ENCODE data around the gene RAB23. TPM values are rescaled to one million over a fixed set of nuclear protein-coding genes. Genes with fewer than 3 reads are reported as not detected.

Gene RAB23
- total and polyA plus RNA-seq, 2 donors (not counting 3 experiments of a cell fraction or from before 2014, with no cell fraction given) = 3.4 to 9.4 TPM

DNA sequence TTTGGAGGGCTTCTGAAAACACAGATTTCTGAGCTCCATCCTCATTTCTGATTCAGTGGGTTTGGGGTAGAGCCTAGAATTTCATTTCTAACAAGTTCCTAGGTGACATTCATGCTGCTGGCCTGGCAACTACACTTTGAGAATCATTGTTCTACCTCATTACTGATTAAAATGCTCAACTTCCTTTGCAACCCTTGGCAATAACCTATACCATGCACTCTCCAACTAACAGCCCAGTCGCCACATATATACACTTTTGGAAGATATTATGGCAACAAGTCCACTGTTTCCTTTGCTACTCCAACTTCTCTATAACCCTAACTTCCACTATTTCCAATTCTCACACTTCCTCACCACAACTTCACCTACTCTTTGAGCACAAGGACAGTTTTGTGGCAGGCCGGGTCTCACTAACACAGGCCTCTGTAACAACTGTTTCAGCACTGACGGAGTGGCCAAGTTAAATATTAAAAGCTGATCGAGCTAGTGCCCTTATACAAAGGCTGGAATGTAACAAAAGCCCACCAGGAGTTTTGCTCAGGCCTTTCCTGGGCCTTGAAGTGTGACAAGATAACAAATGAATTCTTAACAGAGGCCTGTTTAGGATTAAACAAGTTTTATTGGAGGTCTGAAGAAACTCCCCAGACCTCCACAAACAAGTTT, 32.1 kb upstream of the RAB23 start:
- no peak for TF ChIP-seq MYC (IDR thresholded peaks at IDR 0.05; ENCODE audit: low read depth, low read length)
- TF ChIP-seq EZH2 (IDR thresholded peaks at IDR 0.05; ENCODE audit: borderline replicate concordance, low read depth, low read length, severe bottlenecking) = no peak
- TF ChIP-seq, protein P1, sequence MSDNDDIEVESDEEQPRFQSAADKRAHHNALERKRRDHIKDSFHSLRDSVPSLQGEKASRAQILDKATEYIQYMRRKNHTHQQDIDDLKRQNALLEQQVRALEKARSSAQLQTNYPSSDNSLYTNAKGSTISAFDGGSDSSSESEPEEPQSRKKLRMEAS (IDR thresholded peaks at IDR 0.05; ENCODE audit: insufficient read depth, insufficient read length) = no peak

DNA sequence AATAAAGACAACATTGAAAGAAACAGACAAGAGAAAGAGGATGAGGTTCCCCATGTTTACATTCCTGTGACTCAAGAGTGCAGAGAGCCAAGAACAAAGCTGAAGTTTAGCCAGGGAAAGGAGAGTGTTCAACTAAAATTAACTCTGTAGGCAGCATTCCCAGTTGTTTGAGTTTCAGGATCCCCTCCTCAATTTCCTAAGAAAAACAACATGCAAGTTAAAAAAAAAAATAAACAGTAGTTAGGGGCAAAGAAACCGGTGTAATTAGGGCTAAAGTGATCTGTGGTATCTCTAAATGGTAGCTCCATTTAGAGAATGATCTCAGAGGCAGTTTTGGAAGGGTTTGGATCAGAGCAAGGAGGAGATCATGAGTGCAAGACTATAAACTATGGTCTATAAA, 30.9 kb upstream of the RAB23 start:
- H3K4me1 ChIP-seq (ENCODE audit: control insufficient read depth, extremely low read depth, insufficient read depth, low read length) = no peaks in the 10 kb centered on the region
- no peak overlapping the region for H3K27ac ChIP-seq (ENCODE audit: insufficient read depth, low read depth, low read length)
- no peaks in the 10 kb centered on the region for H4K20me1 ChIP-seq (replicated peaks; ENCODE audit: control insufficient read depth, extremely low read depth, insufficient read depth, low read length)
- CTCF ChIA-PET = interaction anchor here (0.8 to 1.3 kb wide), 4 partner anchors 9 to 15 kb away, joined by 3 to 7 read pairs (median 4); no protein-coding TSS in a partner anchor
- dilution Hi-C loops (cut with MboI; ENCODE audit: extremely low pct_ligation_motif_present, low sequenced_read_pairs) = no loop called here
- no TSS peak for BruUV-seq (replicated peaks)
- no peak overlapping the region for H3K4me2 ChIP-seq (ENCODE audit: insufficient read depth, low read length)
- TF ChIP-seq, protein P2, sequence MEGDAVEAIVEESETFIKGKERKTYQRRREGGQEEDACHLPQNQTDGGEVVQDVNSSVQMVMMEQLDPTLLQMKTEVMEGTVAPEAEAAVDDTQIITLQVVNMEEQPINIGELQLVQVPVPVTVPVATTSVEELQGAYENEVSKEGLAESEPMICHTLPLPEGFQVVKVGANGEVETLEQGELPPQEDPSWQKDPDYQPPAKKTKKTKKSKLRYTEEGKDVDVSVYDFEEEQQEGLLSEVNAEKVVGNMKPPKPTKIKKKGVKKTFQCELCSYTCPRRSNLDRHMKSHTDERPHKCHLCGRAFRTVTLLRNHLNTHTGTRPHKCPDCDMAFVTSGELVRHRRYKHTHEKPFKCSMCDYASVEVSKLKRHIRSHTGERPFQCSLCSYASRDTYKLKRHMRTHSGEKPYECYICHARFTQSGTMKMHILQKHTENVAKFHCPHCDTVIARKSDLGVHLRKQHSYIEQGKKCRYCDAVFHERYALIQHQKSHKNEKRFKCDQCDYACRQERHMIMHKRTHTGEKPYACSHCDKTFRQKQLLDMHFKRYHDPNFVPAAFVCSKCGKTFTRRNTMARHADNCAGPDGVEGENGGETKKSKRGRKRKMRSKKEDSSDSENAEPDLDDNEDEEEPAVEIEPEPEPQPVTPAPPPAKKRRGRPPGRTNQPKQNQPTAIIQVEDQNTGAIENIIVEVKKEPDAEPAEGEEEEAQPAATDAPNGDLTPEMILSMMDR (IDR thresholded peaks at IDR 0.05; ENCODE audit: extremely low read depth in 1 of 2, insufficient read depth in 1 of 2, low read depth in 1 of 2, low read length in 2 of 2) = no peak
- TF ChIP-seq EZH2 (IDR thresholded peaks at IDR 0.05; ENCODE audit: borderline replicate concordance, low read depth, low read length, severe bottlenecking) (no peak), FOS (IDR thresholded peaks at IDR 0.05; ENCODE audit: borderline replicate concordance, insufficient read depth, low read length) (no peak), POLR2A (IDR thresholded peaks at IDR 0.05; ENCODE audit: low read depth, low read length) (no peak), JUN (IDR thresholded peaks at IDR 0.05; ENCODE audit: borderline replicate concordance, insufficient read depth, insufficient read length, low read depth) (no peak), MYC (IDR thresholded peaks at IDR 0.05; ENCODE audit: low read depth, low read length) (no peak), POLR2AphosphoS5 (IDR thresholded peaks at IDR 0.05; ENCODE audit: insufficient read depth, low read depth, low read length) (no peak), GATA2 (IDR thresholded peaks at IDR 0.05; ENCODE audit: insufficient read depth, insufficient read length, low read depth, low read length) (no peak)
- TF ChIP-seq, protein P1 (IDR thresholded peaks at IDR 0.05; ENCODE audit: insufficient read depth, insufficient read length) = no peak
- peaks cover 0 to under 1% of the 10 kb centered on the region in 2 experiments for H3K27me3 ChIP-seq (ENCODE audit: control insufficient read depth in 2 of 2, insufficient read depth in 2 of 2, low read length in 2 of 2)
- H3K79me2 ChIP-seq (ENCODE audit: control insufficient read depth, insufficient read depth, low read length) = no peaks in the 10 kb centered on the region
- H3K9me3 ChIP-seq (replicated peaks; ENCODE audit: control insufficient read depth, insufficient read depth, low read length) = no peaks in the 10 kb centered on the region
- DNase-seq (ENCODE audit: low read depth, low spot score) = no peak
- no peaks in the 10 kb centered on the region for H3K9me1 ChIP-seq (replicated peaks; ENCODE audit: control insufficient read depth, extremely low read depth, insufficient read depth, low read length)
- no peak for FAIRE-seq
- H3K9ac ChIP-seq (replicated peaks; ENCODE audit: extremely low read depth, insufficient read depth, low read length) = no peak overlapping the region
- POLR2A ChIA-PET = no interaction called here
- no peaks in the 10 kb centered on the region for H3K36me3 ChIP-seq (ENCODE audit: control insufficient read depth in 2 of 2, extremely low read depth in 1 of 2, insufficient read depth in 2 of 2, low read length in 2 of 2)
- no peak overlapping the region for H2AFZ ChIP-seq (ENCODE audit: low read depth, low read length)
- H3K4me3 ChIP-seq (replicated peaks in 1 of 3; ENCODE audit: insufficient read depth in 1 of 3, low read depth in 1 of 3, low read length in 3 of 3) = no peak overlapping the region
- intact Hi-C loops (cut with micrococcal nuclease) = no loop called here

More for the DNA sequence above, 32.1 kb upstream of the RAB23 start:
- DNase-seq (ENCODE audit: low read depth, low spot score) (no peak), FAIRE-seq (no peak)
- CTCF ChIA-PET = no interaction called here
- dilution Hi-C loops (cut with MboI; ENCODE audit: extremely low pct_ligation_motif_present, low sequenced_read_pairs) (no loop called here), intact Hi-C loops (cut with micrococcal nuclease) (no loop called here)
- Histone ChIP-seq H2AFZ (ENCODE audit: low read depth, low read length) (no peak overlapping the region), H3K9ac (replicated peaks; ENCODE audit: extremely low read depth, insufficient read depth, low read length) (no peak overlapping the region), H3K9me3 (replicated peaks; ENCODE audit: control insufficient read depth, insufficient read depth, low read length) (no peaks in the 10 kb centered on the region), H3K4me3 (replicated peaks in 1 of 3; ENCODE audit: insufficient read depth in 1 of 3, low read depth in 1 of 3, low read length in 3 of 3) (no peak overlapping the region), H3K9me1 (replicated peaks; ENCODE audit: control insufficient read depth, extremely low read depth, insufficient read depth, low read length) (no peaks in the 10 kb centered on the region), H3K36me3 (ENCODE audit: control insufficient read depth in 2 of 2, extremely low read depth in 1 of 2, insufficient read depth in 2 of 2, low read length in 2 of 2) (no peaks in the 10 kb centered on the region), H4K20me1 (replicated peaks; ENCODE audit: control insufficient read depth, extremely low read depth, insufficient read depth, low read length) (no peaks in the 10 kb centered on the region), H3K27ac (ENCODE audit: insufficient read depth, low read depth, low read length) (no peak overlapping the region), H3K4me2 (ENCODE audit: insufficient read depth, low read length) (no peak overlapping the region), H3K79me2 (ENCODE audit: control insufficient read depth, insufficient read depth, low read length) (no peaks in the 10 kb centered on the region), H3K27me3 (ENCODE audit: control insufficient read depth in 2 of 2, insufficient read depth in 2 of 2, low read length in 2 of 2) (peaks cover 0 to 2% of the 10 kb centered on the region in 2 experiments), H3K4me1 (ENCODE audit: control insufficient read depth, extremely low read depth, insufficient read depth, low read length) (no peaks in the 10 kb centered on the region)
- no TSS peak for BruUV-seq (replicated peaks)
- POLR2A ChIA-PET = no interaction called here
